HG03039 (cell line): ENCODE data around the gene PSMB3.
"Not testable (repeated sequence)": the region's sequence is repeated elsewhere in the genome, so short reads cannot be mapped to it uniquely, and the experiment has no call there.

Source experiments
- ATAC-seq: cut with Tn5 transposase; IDR thresholded peaks from one replicate; pipeline ENCODE4 v1.9.1; 2021; ENCODE audit warnings: mild to moderate bottlenecking, moderate library complexity; ENCODE audit not compliant: unreplicated experiment

Gene PSMB3

GRCh38 chr17:38748892-38749222, 3.7 kb upstream of the PSMB3 start:
- ATAC-seq: no peak

- no peak for ATAC-seq
These were observed 3.1 kb upstream of the PSMB3 start for GRCh38 chr17:38749223-38750043.

DNA sequence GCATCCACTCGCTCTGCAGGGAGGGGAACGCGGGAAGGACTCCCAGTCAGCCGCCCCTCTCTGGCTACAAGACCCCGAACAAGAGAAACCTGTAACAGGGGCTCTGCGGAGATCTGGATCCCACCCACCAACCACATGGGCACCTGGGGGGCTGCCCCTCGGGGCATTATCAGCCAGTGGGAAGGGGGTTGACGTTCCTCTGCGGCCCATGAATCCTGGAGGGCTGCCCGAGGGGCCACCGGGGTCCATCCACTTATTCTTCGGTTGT, 2.6 kb upstream of the PSMB3 start:
- ATAC-seq: no peak

DNA sequence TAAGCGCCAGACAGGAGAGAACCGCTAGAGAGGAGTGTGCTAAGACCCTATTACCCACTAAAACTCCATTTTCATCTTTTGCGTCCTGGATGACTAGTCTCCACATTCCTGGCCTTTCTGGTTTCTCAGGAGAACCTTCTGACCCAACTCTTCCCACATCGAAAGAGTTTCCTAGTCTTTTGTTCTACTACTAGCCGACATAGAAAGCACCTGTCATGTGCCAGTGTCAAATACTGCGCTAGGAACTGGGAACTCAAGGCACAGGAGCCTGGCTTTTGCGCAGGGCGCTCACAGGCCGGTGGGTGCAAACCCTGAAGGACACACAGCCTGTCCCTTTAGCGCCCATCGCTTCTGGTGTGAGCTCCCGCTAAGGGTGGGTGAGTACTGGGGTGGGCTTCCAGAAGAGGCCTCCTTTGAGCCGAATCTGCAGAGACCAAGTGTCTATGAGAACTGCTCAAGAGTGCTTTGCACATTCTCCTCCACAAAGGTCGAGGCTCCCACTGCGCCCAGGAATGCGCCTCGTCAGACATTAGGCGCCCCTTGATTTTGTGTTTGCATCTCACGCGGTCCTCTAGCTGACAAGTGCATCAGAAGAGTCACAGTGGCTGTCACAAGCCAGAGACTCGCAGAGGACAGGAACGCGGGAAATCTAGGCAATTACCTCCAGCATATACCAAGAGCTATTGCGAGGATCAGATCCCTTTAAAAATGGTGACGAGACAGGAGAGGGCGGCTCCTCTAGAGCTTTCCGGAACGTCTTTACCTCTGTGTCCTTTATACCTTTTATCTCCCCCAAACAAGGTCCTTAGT, 2.0 kb upstream of the PSMB3 start:
- no peak for ATAC-seq

DNA sequence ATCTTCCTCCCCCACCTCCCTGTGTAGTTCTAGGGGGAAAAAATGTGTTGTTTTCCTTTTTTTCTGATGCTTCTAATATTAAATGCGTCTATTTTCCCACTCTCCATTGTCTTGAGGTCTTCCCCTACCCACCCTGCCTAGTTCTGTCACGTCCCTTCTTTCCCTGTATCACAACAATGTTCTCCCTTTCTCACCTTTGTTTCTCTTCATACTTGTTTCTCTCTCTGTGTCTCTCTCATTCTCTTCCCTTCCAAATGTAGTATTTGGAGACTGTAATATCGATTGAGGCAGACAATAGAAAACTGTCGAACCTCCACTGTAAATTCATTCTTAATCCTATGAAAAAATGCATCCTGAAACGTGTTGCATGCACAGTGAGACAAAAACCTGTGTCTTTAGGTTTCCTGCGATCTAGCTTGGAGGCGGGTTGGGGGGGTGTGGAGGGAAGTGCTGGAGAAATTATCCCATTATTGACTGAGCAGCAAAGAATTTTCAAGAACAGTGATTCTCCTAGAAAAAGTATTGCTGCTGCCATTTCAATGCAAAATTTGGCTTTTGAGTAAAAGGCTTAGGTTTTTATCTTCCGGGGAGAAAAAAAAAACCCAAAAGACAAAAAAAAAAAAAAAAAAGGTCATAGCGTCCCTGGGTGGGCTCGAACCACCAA, 1.3 kb upstream of the PSMB3 start:
- no peak for ATAC-seq

GRCh38 chr17:38751808-38752307, 683 bp upstream of the PSMB3 start:
- peak; percentile 31 for ATAC-seq

DNA sequence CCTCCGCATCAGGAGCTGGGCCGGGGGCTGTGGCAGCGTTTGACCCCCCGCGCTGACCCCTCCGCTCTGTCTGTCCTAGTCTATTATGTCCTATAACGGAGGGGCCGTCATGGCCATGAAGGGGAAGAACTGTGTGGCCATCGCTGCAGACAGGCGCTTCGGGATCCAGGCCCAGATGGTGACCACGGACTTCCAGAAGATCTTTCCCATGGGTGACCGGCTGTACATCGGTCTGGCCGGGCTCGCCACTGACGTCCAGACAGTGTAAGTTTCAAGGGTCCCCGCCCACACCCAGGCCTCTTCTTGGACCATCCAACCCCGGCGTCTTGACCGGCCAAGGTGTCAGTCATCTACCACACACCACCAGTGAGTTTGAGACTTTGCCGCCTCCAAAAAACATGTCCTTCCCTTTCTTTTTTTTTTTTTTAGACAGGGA, 548 bp downstream of the PSMB3 start:
- ATAC-seq: no peak

DNA sequence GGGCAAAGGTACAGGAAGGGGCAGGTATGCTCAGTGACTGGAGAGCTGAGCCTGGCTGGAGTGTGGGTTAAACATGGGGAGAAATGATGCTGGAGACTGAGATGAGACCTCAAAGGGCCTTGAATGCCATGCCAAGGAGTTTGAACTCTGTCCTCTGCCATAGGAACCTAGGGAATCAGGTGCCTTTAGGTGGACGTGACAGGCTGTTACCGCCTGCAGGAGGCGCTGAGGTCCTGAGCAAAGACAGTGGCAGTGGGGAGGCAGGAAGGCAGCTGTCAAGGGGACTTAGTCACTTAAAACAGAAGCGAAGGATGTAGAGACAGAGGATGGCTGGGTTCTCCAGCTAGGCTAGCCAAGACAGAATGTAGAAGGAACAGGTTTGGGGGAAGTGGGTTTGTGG, 9.1 kb downstream of the PSMB3 start:
- no peak for ATAC-seq

DNA sequence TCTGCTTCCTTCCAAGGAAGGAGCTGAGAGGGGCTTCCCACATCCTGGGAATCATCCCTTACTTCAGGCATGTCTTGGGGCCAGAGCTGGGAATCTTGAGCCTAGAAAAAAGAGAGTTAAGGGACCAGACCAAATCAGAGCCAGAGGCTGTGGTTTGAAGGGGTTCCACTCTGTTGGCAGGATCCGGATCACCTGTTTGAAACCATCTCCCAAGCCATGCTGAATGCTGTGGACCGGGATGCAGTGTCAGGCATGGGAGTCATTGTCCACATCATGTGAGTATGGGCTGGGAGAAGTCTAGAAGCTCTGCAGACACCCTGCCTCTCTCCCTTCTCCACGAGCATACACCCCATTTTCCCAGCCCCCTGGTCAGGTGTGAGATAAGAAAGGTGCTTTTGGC, 9.7 kb downstream of the PSMB3 start:
- no peak for ATAC-seq

- no peak for ATAC-seq
These were observed 13.8 kb downstream of the PSMB3 start for GRCh38 chr17:38766341-38766740.

GRCh38 chr17:38768417-38768816, 15.9 kb downstream of the PSMB3 start:
- no peak for ATAC-seq

DNA sequence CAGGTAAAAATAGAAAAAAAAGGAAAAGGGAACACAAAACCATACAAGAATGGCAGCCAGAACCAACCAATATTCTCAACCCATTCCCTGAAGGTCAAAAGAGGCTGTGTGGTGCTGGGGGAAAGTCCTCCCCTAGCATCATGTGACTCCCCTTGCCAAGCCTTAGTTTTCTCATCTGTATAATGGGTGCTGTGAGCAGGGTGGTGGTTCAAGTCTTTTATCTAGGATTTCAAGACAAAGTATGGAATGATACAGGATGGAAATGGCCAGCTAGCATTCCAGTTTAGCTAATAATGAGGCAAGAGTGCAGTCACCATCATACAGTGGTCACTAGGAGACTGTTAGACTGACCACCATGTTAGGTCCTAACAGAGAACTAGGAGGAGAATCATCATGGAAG, 20.7 kb downstream of the PSMB3 start:
- ATAC-seq: no peak

GRCh38 chr17:38777641-38778250, 25.2 kb downstream of the PSMB3 start:
- no peak for ATAC-seq

DNA sequence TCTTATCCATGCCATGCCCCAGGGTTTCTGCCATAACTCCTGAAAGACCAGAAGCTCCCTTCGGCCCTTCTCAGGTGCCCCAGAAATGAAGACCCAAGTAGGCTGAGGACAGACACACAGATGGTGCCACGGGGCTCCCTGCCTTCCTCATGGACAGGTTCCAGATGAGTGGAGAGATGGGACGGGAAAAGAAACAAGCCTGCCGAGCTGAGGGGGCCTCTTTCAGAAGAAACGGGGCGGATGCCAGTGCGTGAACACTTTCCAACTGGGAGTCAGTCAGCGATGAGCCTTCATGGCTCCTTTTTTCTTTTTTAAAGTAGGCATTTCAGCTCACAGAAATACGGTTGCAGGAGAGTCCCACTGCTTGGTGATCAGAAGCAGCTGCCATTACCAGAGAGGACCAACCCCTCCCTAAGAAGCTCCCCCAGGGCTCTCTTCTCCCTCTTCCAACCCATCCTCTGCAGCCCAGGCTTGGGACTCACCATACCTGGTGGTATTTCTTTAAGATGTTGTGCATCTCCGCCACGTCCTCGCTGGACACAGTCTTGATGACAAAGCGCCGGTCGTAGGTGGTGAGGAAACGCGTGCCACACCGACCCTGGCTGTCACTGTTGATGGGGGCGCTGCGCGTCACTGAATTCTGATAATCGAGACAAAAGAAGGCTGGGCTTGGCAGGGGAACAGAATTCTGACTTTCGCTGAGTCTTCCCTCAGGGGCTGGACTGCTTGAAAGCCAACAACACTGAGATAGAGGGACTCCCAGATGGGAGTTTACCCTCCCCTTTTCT, 27.6 kb downstream of the PSMB3 start:
- no peak for ATAC-seq

- ATAC-seq: no peak
These were observed 30.7 kb downstream of the PSMB3 start for GRCh38 chr17:38783227-38783626.

DNA sequence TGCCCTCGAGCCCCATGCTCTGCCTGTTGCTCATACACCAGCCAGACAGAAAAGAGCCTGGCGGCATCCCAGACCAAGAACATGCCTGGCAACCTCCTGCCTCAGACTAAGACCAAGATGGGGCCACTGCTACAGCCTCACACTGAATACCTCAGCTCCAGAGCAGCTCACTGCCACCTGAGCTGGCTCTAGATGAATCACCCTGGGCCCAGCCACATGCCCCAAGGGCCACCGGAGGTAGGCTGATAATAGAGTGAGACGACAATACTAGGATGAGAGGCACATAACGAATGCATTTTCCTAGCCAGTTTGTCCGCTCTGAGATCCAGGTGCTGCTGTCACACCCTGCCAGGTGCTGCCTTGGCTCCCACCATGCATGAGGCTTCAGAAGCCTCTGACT, 33.8 kb downstream of the PSMB3 start:
- no peak for ATAC-seq

DNA sequence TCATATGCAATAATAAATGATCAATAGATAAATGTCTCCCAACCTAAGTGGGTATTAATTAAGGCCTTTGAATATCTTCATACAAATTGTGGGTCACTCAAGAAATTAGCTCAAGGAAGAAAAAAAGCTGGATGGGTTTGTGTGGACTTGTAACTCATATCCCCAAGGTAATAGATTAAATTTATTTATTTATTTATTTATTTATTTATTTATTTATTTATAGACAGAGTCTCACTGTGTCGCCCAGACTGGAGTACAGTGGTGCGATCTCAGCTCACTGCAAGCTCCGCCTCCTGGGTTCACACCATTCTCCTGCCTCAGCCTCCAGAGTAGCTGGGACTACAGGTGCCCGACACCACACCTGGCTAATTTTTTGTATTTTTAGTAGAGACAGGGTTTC, 35.5 kb downstream of the PSMB3 start:
- not testable (repeated sequence) for ATAC-seq

- no peak for ATAC-seq
These were observed 36.6 kb downstream of the PSMB3 start for GRCh38 chr17:38789185-38789584.

DNA sequence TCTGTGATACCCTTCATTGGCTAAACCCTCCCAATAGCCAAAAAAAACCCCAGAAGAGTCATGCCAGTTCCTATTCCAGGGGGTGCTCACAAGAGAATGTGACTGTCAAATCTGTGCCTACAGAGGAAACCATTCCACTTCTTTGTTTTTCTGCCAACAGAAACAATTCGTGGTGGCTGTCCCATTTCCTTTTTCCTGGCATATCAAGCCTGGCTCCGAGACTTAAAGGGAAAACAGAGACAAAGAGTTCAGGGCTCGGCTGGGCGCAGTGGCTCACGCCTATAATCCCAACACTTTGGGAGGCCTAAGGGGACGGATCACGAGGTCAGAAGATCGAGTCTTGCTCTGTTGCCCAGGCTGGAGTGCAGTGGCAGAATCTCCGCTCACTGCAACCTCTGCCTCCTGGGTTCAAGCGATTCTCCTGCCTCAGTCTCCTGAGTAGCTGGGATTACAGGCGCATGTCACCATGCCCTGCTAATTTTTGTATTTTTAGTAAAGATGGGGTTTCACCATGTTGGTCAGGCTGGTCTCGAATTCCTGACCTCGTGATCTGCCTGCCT, 37.7 kb downstream of the PSMB3 start:
- not testable (repeated sequence) for ATAC-seq

- ATAC-seq: no peak
These were observed 38.6 kb downstream of the PSMB3 start for GRCh38 chr17:38791162-38791561.
